ENCODE data around the gene KIAA2012.

Gene KIAA2012

DNA sequence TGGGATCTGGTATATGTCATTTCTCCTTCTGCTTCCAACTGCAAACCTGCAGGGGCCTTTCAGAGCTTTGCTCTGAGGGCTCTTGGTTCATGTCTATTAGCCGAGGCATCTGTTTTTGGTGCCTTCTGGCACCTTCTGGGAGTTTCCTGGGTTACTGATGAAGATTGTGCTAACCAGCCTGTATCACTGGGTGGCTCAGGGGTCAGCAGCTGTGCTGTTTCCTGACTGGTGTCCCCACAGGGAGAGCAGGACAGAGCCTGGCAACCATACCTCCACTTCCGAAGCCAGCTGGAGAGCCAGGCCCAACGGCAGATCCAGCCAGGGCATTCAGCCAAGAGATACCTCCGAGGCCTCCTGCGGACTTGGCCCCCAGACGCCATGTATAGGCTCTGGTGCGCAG, 17.5 kb downstream of the KIAA2012 start:
- DNase-seq, result no peak

DNA sequence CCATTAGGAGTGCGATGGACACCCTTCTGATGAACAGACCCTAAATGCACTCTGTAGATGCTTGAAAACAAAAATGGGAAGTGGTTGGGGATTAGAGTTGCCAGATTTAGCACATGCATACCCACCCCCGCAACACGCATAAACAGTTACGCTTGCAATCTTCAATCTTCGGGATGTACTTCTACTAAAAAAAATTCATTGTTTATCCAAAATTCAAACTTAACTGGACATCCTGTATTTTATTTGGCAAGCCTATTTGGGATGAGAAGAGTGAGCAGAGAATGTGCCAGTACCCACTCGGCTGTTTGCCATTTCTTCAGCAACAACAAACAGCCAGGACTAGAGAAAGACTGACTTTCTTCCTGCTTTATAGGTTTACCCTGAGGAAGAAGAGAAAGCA, 18.4 kb downstream of the KIAA2012 start:
- DNase-seq, result no peak

DNA sequence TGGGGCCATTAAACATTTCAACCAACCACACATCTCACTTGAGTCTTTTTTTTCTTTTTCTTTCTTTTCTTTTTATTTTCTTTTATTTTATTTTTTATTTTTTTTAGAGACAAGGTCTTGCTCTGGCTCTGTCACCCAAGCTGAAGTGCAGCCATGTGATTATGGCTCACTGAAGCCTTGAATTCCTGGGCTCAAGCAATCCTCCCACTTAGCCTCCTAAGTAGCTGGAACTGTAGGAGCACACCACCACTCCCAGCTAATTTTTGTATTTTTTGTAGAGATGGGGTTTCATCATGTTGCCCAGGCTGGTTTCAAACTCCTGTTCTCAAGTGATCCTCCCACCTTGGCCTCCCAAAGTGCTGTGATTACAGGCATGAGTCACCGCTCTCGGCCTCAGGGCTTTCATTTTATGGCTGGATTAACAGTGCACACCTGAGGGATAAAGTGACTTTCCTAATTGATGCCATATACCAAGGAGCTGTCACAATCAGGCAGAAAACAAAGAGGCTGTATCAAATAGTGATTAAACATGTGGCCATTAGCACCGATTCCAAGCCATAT, 21.5 kb downstream of the KIAA2012 start:
- DNase-seq, result no peak

DNA sequence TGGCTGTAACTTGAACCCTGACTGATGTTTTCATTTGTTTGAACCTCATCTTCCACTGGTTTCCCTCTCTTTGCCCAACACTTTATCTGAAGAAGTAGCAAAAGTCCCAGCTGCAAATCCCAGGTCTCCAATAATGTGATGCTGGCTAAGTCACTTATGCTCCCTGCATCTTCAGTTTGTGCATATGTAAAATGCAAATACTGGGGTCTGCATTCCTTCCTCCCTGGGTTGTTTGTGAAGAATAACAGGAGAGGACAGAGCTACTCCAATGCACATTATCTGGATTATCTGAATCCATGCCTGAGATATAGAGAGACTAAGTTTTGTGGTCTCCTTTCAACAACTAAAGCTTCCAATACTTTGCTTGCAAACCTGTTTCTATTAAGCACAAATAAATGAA, 22.2 kb downstream of the KIAA2012 start:
- no peak for DNase-seq

DNA sequence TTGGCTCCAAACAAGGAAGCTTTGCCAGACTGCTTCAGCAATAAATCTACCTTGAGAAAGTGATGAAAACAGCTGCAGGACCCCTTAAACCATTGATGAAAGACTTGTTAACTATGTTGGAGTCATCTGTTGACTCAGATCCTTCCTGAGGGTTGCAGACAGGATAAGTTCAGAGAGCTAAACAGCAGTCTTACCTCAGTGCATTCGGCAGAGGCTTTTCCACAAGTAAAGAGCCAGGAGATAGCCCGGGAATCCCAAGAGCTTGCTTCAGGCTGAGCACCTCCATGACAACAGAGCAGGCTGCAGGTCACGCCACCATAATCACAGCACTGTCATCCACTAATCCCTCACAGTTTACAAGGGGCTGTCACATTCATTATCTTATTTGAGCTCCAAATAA, 23.7 kb downstream of the KIAA2012 start:
- no peak for DNase-seq

DNA sequence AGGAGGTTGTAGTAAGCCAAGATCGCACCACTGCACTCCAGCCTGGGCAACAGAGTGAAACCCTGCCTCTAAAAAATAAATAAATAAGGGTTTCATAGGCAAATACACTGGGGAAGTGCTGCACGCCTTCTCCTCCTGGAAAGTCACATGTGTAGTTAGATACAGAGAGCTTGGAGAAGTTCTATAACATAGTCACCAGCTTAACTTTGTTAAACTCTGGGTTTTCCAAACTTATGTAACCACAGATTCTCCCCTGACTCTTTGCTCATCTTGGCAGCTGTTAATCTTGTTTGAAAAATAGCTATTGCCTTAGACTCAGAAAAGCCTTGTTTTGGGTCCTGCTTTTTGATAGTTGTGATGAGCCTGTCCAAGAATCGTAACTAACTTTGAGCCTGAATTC, 25.2 kb downstream of the KIAA2012 start:
- no peak for DNase-seq

DNA sequence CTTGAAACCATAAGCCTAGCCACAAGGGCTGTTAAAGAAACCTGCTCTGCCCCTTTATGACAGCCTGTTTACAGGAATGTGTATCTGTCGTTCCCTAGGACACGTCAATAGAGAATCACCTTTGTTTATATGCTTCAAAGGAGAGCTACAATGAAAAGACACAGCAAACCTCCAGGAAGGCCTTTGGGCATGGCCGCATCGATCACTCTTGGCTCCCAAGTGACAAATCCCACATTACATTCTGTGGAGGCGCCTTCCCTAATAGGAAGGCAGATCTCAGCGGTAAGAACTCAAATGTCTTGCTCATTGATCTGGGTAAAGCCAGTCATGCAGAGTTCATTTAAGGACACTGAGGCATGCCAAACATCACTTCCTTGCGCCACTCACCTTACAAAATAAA, 26.5 kb downstream of the KIAA2012 start:
- no peak for DNase-seq

DNA sequence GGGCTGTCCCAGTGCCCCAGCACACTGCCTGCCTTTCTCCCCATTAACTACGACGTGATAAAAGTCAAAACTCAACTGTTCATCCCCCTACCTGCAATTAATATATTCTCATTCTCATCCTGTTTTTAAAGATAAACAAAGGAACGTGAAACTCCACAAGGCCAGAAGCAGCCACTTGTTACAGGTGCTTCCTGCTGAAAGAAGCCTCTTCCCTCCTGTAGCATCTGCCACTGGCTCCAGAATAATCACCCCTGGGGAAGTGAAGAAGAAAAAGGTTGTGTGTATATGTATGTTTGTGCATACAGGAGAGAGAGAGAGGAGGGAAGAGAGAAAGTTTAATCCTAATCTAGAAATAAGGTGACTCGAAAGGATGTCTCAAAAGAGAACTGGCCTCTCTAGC, 27.1 kb downstream of the KIAA2012 start:
- no peak for DNase-seq

DNA sequence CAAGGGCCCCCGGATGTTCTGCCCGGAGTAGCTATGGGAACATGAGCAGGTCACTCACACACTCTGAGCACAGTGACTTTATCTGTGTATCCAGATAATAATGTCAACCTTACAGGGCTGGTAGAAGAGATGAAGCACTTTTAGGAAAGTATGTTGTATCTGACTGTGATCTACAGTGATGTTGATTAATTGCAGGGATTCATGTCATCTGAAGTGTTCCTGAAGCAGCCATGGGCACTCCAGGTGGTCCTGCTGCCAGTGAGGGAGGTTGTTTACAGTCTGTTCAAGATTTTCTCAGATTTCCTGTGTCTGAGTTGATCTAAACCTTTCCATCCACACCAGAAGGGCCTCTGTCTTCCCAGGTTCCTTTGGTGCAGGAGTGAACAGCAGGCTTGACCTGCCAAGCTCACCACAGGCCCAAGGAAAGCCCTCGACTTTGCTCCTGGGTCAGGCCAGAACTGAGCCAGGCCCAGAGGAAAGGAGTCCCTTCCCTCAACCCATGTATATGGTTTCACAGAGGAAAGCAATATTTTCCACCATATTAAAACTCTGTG, 28.0 kb downstream of the KIAA2012 start:
- DNase-seq, result no peak

DNA sequence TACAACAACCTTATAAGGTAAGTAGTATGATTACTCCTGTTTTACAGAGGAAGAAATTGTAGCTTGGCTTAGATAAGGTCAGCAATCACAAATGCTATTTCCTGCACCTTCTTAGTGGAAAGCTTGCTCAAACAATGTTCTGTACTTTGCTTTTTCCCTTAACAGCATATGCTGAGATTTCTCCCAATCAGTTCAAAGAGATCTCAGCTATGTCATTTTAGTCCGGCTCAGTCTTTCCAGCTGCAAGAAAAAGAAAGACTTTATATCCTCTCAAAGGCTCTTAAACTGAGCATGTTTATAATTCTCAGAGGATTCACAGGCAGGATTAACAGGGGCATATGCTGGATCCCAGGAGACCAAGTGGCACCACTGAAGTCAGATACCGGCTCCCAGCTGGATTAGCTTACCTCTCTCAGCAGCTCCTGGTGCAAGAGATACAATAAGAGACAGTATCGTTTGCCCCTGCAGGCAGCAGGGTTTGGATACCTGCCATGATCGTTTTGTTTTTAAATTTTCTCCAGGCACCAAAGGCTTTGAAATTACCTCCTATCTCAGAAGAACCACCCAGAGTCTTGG, 29.5 kb downstream of the KIAA2012 start:
- no peak for DNase-seq

DNA sequence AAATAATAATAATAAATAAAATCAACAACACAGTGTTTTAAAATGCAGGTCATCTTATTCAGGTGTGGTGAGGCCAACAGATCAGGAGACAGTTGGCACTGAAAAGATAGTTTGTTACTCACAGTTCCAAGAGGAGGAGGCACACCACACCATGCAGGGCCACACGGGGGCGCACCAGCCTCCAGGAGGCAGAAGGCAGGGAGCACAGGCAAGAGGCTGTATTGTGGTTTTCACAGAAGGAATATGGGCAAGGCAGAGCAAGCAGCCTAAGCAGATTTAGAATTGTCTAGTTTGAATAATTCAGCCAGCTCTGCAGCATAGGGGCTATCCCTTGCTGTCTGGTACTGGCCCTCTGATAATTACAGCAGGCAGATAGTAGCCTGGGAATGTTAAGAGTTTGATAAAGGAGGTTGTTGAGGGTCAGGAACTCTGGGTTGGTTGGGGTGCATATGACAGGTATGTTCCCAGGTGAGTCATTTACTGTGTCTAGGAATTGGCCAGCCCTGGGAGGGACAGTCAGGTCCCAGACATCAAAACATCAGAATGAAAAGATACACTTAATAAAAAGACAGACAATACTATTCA, 31.3 kb downstream of the KIAA2012 start:
- DNase-seq, result peak; percentile 74

DNA sequence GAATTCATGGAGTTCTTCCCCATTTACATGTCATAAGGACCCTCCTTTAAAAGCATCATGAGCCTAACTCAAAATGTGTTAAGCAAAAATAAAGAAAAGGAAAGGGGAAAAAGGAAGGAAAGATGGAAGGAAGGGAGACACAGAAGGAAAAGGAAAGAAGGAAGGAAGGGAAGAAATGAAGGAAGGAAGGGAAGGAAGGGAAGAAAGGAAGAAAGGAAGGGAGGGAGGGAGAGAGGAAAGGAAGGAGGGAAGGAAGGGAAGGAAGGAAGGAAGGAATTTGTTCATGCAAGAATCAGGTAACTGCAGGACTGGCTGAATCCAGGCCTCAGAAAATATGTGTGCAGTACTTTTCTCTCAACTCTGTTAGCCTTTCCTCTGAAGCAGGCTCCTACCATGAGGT, 32.0 kb downstream of the KIAA2012 start:
- DNase-seq, result no peak

DNA sequence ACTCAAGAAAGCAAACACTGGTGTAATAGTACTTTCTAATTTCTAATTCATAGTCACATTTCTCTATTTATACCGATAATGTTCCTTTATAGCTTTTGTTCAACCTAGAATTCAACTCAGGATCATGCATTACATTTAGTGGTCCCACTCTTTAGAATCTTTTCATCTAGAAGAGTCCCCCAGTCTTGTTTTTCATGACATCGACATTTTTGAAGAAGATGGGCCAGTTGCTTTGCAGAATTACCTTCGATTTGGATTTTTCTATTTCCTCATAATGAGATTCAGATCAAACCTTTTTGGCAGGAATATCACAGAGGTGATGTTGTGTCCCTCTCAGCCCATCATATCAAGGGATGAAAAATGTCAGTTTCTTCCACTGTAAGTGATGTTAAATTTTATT, 35.3 kb downstream of the KIAA2012 start:
- no peak for DNase-seq

DNA sequence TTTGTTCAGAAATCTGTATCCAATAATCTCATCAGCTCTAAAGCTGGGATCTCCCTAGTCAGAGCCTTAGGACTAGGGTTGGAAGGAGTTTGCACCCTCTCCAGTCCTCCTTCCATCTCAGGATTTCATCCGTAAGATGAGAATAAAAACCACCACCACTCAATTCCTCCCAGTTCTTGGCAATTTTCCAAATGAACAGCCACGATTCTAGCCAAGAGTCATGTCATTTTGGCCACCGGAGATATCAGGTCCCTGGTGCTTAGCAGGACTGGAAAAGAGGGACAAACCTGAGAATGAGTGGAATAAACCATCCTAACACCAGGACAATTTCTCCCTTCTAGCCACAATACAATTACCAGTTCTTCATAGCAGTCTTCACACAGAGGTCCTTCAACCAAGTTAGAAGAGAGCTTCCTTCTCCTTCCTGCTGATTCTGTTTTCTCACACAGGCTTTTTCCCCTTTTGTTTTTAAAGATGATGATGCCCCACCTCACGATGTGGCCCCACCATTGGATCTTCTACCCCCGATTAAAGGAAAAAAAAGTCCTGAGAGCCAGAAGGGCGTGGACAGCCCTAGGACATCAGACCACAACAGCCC, 36.2 kb downstream of the KIAA2012 start:
- DNase-seq, result no peak

DNA sequence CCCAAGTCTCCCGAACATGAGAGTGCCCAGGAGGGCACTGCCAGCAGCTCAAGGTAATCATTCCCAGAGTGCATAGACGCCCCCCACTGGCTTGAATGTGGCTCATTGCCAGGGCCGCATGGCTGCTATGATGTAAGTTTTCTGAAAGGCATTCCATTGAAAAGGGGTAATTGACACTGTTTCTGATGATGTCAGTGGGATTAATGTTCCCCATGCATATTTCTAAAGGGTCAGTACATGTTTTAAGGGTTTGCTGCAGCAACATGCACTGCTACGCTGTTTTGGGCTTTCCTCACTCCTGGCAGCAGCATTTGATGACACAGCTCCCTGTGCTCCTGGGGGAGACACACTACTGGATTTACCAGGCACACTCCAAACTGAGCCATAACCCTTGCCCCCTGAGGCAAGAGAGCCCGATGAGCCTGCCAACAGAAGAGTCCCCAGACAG, 36.7 kb downstream of the KIAA2012 start:
- no peak for DNase-seq

DNA sequence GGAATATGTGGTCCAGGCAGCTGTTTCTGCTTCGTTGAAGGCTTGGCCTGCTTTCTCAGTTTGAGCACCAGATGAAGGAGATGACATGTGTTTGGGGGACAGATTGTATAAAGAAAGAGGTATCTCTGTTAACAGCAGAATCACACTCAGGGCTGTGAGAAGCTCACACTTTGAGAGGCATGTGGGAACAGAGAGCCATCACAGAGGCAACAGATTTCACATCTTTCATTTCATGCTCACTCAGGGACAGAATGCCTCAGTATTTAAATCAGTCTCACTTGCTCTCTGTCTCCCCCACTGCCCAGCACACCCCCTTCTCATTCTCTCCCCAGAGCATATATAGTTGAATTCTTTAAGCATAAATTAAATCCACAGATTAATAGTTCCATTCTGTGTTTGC, 37.4 kb downstream of the KIAA2012 start:
- DNase-seq, result no peak

DNA sequence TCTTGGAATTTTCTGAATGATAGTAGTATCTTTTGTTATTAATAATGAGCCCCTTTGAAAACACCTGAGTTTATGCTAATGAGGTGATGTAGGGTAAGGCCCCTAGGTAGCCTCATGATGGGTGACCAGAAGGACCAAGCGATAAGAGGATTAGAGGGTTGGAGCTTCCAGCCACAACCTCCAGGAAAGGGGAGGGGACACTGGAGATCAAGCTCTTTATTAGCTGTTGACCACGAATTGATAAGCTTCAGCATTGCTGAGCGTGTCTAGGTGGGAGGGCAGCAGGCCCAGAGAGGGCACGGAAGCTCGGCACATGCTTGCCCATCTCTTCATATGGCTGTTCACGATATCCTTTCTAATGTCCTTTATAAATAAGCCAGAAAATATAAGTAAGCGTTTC, 39.0 kb downstream of the KIAA2012 start:
- DNase-seq, result no peak

DNA sequence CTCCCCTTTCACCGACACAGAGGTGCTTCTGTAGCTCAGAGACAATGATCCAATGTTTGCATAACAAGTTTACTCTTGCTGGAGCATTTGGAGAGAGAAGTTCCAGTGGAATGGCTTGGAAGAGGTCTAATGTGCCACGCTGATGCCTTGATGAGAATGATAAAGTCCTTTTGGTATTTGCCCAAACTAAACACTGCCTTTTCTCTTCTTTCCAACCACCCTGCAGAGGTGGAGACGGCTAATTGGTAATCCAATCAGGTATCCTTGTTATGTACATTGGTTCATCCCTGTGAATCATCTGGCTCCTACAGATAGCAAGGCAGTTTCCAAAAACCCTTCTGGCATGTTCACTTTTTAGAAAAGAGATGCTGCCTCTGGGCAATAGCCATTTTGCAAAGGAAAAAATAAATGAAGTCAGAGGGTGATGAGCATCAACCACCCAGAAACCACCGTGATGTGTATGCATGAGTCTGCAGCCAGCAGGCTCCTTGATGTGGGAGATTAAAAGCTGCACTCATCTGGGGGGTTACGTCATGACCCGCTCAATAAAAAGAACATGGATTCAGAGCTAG, 40.6 kb downstream of the KIAA2012 start:
- no peak for DNase-seq

DNA sequence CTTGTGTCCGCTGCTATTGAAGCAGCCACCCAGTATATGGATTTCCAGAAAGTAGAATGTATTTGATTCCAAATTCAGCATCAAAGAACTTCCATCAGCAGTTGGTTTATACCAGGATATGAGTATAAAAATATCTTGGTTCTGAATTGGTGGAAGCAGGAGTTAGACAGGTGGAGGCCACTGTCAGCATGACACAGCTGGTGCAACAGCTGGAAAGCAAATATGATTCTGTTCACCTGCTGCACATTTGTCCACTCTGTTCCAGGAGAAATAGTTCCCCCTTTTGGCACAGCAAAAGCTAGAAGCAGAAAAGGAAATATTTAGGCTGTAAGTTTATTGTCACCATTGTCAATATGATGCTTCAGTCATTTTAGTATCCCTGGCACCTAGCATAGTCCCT, 41.2 kb downstream of the KIAA2012 start:
- no peak for DNase-seq

DNA sequence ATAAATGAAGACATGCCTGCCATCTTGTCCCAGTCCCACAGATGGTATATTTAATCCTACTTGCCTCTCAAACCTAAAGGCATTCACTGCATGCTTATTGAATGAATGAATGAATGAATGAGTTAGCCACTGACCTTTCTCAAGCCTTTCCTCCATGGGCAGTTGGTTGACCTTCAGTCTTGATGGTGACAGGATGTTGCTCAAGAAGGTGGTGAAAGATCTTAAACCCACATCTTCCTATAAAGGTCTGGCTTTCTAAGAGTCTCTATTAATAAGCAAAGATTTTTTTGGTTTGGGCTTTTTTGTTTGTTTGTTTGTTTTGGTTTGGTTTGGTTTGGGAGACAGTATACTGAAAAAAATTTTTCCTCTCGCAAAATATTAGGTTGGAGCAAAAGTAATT, 41.7 kb downstream of the KIAA2012 start:
- no peak for DNase-seq

DNA sequence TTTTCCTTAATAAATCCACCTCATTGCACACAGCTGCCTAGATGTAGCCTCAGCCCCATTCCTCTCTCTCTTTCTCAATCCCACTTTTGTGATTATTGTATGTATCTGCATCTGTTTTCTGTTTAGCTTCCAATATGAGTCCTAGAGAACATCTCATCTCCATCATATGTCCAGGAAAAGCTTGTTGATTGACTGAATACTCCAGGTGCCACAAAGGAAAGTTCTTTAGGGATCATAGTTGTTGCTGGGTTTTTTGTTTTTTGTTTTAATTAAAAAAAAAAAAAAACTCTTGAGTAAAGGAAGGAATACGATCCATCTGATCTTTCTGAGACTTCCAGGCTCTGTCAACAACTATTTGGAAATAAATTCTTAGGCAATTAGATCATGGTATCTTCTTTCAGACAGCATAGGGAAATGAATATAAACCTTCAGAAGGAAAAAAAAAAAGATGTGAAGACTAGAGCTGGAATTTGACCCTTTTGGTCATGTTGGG, 42.5 kb downstream of the KIAA2012 start:
- no peak for DNase-seq

DNA sequence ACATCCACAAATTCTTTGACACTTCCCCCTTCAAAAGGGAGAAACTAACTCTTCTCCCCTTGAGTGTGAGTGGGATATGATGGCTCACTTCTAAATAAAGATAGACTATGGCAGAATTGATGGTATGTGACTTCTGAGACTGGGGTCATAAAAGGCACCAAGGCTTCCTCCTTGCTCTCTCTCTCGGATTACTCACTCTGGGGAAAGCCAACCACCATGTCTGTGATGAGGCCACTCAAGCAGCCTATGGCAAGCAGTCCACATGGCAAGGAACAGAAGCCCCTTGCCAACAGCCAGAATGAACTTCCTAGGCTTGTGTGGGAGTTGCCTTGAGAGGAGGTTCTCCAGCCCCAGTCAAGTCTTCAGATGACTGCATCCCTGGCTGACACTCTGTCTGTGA, 43.6 kb downstream of the KIAA2012 start:
- no peak for DNase-seq

DNA sequence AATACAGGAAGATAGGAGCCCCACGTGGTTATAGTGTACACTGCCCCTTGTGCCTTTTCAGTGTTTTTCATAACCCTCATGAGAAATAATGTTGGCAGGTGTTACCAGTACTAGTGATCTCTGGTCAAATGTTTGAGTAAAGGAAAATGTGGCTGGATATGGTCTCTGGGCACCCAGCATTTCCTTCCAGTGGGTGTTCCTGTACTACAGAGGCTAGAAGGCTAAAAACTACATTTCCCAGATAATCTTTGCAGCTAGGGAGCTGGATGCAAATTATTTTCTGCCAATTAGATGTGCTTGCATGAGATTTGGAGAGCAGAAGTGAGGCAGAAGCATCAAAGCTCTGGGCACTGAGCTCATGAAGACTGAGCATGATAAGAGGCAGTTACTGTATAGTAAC, 45.1 kb downstream of the KIAA2012 start:
- no peak for DNase-seq

DNA sequence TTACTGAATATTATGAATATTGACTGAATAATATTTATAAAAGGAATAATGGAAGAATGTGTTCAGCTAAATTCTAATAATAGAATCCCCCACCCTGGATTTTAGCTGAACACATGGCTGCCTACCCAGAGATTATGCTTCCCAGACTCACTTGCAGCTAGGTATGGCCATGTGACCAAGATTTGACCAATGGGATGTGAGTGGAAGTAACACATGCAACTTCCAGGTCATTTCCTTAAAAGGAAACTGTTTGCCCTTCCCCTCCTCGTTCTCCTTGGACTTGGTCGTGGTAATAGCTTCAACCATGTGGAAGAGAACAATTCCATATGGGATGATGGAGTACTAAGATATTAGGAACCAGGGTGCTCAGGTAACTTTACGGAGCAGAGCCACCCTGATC, 47.8 kb downstream of the KIAA2012 start:
- DNase-seq, result no peak

All from activated CD4-positive, alpha-beta T cell treated with anti-CD3 and anti-CD28 coated beads, Interleukin-2, Interleukin-6, amounts not matched to agents 100 ng/mL and 50 ng/mL, durations not matched to agents 16 hours and 8 hours (primary cell).